Ishikawa (cell line): Measurements from ENCODE around the gene TTC9B.

Source experiments
- CEBPB ChIP-seq: IDR thresholded peaks from 2 replicates; pipeline ENCODE4 v1.6.1; 2012
- CREB1 ChIP-seq: IDR thresholded peaks from 2 replicates; pipeline ENCODE4 v1.6.1; 2012; ENCODE audit warnings: low read depth
- EGR1 ChIP-seq: IDR thresholded peaks from 2 replicates; pipeline ENCODE4 v1.6.1; 2012
- EP300 ChIP-seq: IDR thresholded peaks from 2 replicates; pipeline ENCODE4 v1.6.1; 2012; ENCODE audit warnings: borderline replicate concordance
- FOXM1 ChIP-seq: IDR thresholded peaks from 2 replicates; pipeline ENCODE4 v1.6.1; 2012; ENCODE audit warnings: low read depth, borderline replicate concordance
- MAX ChIP-seq: IDR thresholded peaks from 2 replicates; pipeline ENCODE4 v1.6.1; 2012
- NFIC ChIP-seq: IDR thresholded peaks from 2 replicates; pipeline ENCODE4 v1.6.1; 2012
- RAD21 ChIP-seq: IDR thresholded peaks from 2 replicates; pipeline ENCODE4 v1.6.1; 2012; ENCODE audit warnings: low read depth
- REST ChIP-seq: IDR thresholded peaks from 2 replicates; pipeline ENCODE4 v1.6.1; 2012; ENCODE audit warnings: low read depth, mild to moderate bottlenecking
- TAF1 ChIP-seq: IDR thresholded peaks from 2 replicates; pipeline ENCODE4 v1.6.1; 2012; ENCODE audit warnings: low read depth, mild to moderate bottlenecking
- TCF12 ChIP-seq: IDR thresholded peaks from 2 replicates; pipeline ENCODE4 v1.6.1; 2012; ENCODE audit warnings: low read depth
- TEAD4 ChIP-seq: IDR thresholded peaks from 2 replicates; pipeline ENCODE4 v1.6.1; 2012
- USF1 ChIP-seq: IDR thresholded peaks from 2 replicates; pipeline ENCODE4 v1.6.1; 2012
- YY1 ChIP-seq: IDR thresholded peaks from 2 replicates; pipeline ENCODE4 v1.6.1; 2012; ENCODE audit warnings: low read depth
- ZBTB7A ChIP-seq: IDR thresholded peaks from 2 replicates; pipeline ENCODE4 v1.6.1; 2012; ENCODE audit warnings: low read depth

TTC9B gene

GRCh38 chr19:40251991-40252390 lies 33.8 kb upstream of the TTC9B start:
- no peak for TF ChIP-seq NFIC
- TF ChIP-seq TCF12: no peak

GRCh38 chr19:40251244-40251643 lies 33.1 kb upstream of the TTC9B start:
- TF ChIP-seq NFIC: no peak
- TF ChIP-seq MAX: no peak
- no peak for TF ChIP-seq TAF1

- TF ChIP-seq TAF1 (no peak), REST (no peak), TCF12 (no peak), EGR1 (no peak), TEAD4 (no peak), MAX (no peak), EP300 (no peak)
Observed at GRCh38 chr19:40249781-40250180, 31.6 kb upstream of the TTC9B start.

GRCh38 chr19:40249201-40249600 lies 31.0 kb upstream of the TTC9B start:
- TF ChIP-seq REST: no peak

- TF ChIP-seq RAD21 (no peak), NFIC (no peak), MAX (no peak), CREB1 (no peak), CEBPB (no peak)
Observed at GRCh38 chr19:40247735-40248262, 29.6 kb upstream of the TTC9B start.

- TF ChIP-seq FOXM1 (no peak), EGR1 (no peak), EP300 (no peak), ZBTB7A (no peak), REST (no peak), CREB1 (no peak)
Observed at GRCh38 chr19:40247178-40247577, 29.0 kb upstream of the TTC9B start.

- TF ChIP-seq RAD21 (no peak), CREB1 (no peak), USF1 (no peak), EGR1 (no peak), YY1 (no peak), NFIC (no peak), TCF12 (no peak), TEAD4 (no peak), TAF1 (no peak), EP300 (no peak), REST (no peak), FOXM1 (no peak), CEBPB (no peak), MAX (no peak), ZBTB7A (no peak)
Observed at GRCh38 chr19:40246292-40247073, 28.3 kb upstream of the TTC9B start.
